GM23338 (cell line): ENCODE measurements around the gene YJEFN3.

ENCODE experiments used
- CREB1 ChIP-seq: fragments of 250-450 bp; sonication (Bioruptor Pico); IDR thresholded peaks from 2 replicates; pipeline ENCODE4 v1.5.0; 2020; ENCODE audit warnings: low read depth, mild to moderate bottlenecking, moderate library complexity
- EZH2 ChIP-seq: fragments of 200-600 bp; sonication (generic); IDR thresholded peaks from one replicate; pipeline ENCODE4 v1.8.0; 2017; ENCODE audit warnings: antibody characterized with exemption, mild to moderate bottlenecking, low read depth; ENCODE audit not compliant: unreplicated experiment
- EZH2phosphoT487 ChIP-seq: fragments of 200-600 bp; sonication (generic); IDR thresholded peaks from one replicate; pipeline ENCODE4 v1.8.1; 2018; ENCODE audit warnings: antibody characterized with exemption; ENCODE audit not compliant: unreplicated experiment
- JUNB ChIP-seq: IDR thresholded peaks from one replicate; pipeline ENCODE4 v1.6.1; 2016; ENCODE audit warnings: antibody characterized with exemption; ENCODE audit not compliant: unreplicated experiment
- POLR2AphosphoS5 ChIP-seq: IDR thresholded peaks from 2 replicates; pipeline ENCODE4 v1.6.1; 2016; ENCODE audit warnings: antibody characterized with exemption, low read depth
- STAT1 ChIP-seq: IDR thresholded peaks from one replicate; pipeline ENCODE4 v1.6.1; 2016; ENCODE audit warnings: antibody characterized with exemption; ENCODE audit not compliant: unreplicated experiment
- ZNF114 ChIP-seq: fragments of 250-450 bp; sonication (Bioruptor Pico); IDR thresholded peaks from 2 replicates; pipeline ENCODE4 v1.5.0; 2020; ENCODE audit warnings: mild to moderate bottlenecking, moderate library complexity
- TF ChIP-seq, protein P1 (sequence below), 2 experiments: fragments of 200-600 bp in 1 of 2; sonication (generic) in 1 of 2; conservative IDR thresholded peaks; 2 replicates each; pipeline versions ENCODE4 v1.5.1 to v1.6.1; 2016 to 2017; ENCODE audit warnings: antibody characterized with exemption in 2 of 2, low read depth in 2 of 2, mild to moderate bottlenecking in 2 of 2, moderate library complexity in 1 of 2
- TF ChIP-seq, protein P2 (sequence below): IDR thresholded peaks from one replicate; pipeline ENCODE4 v1.6.1; 2018; ENCODE audit warnings: antibody characterized with exemption; ENCODE audit not compliant: unreplicated experiment
- TF ChIP-seq, protein P3 (sequence below): IDR thresholded peaks from 2 replicates; pipeline ENCODE4 v1.6.1; 2016; ENCODE audit warnings: antibody characterized with exemption

DNA sequence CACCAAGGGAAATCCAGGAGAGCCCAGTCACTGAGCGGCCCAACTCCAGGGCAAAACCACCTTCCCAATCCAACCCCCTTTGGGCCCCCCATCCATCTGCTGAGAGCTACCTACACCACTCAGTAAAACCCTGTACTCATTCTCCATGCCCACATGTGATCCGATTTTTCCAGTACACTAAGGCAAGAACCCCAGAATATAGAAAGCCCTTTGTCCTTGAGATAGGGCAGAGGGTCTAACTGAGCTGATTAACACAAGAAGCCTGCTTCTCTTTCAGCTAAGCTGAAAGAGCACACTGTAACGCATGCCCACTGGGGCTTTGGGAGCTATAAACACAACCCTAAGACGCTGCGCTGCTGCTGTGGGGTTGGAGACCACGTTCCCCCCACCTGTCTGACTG, 53.8 kb downstream of the YJEFN3 start:
- TF ChIP-seq, protein P1, sequence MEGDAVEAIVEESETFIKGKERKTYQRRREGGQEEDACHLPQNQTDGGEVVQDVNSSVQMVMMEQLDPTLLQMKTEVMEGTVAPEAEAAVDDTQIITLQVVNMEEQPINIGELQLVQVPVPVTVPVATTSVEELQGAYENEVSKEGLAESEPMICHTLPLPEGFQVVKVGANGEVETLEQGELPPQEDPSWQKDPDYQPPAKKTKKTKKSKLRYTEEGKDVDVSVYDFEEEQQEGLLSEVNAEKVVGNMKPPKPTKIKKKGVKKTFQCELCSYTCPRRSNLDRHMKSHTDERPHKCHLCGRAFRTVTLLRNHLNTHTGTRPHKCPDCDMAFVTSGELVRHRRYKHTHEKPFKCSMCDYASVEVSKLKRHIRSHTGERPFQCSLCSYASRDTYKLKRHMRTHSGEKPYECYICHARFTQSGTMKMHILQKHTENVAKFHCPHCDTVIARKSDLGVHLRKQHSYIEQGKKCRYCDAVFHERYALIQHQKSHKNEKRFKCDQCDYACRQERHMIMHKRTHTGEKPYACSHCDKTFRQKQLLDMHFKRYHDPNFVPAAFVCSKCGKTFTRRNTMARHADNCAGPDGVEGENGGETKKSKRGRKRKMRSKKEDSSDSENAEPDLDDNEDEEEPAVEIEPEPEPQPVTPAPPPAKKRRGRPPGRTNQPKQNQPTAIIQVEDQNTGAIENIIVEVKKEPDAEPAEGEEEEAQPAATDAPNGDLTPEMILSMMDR (conservative IDR thresholded peaks at IDR 0.05; ENCODE audit: low read depth in 2 of 2), result no peak
- TF ChIP-seq POLR2AphosphoS5, result no peak
- no peak for TF ChIP-seq EZH2
- TF ChIP-seq EZH2phosphoT487, result no peak
- TF ChIP-seq, protein P2, sequence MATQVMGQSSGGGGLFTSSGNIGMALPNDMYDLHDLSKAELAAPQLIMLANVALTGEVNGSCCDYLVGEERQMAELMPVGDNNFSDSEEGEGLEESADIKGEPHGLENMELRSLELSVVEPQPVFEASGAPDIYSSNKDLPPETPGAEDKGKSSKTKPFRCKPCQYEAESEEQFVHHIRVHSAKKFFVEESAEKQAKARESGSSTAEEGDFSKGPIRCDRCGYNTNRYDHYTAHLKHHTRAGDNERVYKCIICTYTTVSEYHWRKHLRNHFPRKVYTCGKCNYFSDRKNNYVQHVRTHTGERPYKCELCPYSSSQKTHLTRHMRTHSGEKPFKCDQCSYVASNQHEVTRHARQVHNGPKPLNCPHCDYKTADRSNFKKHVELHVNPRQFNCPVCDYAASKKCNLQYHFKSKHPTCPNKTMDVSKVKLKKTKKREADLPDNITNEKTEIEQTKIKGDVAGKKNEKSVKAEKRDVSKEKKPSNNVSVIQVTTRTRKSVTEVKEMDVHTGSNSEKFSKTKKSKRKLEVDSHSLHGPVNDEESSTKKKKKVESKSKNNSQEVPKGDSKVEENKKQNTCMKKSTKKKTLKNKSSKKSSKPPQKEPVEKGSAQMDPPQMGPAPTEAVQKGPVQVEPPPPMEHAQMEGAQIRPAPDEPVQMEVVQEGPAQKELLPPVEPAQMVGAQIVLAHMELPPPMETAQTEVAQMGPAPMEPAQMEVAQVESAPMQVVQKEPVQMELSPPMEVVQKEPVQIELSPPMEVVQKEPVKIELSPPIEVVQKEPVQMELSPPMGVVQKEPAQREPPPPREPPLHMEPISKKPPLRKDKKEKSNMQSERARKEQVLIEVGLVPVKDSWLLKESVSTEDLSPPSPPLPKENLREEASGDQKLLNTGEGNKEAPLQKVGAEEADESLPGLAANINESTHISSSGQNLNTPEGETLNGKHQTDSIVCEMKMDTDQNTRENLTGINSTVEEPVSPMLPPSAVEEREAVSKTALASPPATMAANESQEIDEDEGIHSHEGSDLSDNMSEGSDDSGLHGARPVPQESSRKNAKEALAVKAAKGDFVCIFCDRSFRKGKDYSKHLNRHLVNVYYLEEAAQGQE, result no peak
- no peak for TF ChIP-seq ZNF114 (CRISPR knock-in tag)
- TF ChIP-seq, protein P3, sequence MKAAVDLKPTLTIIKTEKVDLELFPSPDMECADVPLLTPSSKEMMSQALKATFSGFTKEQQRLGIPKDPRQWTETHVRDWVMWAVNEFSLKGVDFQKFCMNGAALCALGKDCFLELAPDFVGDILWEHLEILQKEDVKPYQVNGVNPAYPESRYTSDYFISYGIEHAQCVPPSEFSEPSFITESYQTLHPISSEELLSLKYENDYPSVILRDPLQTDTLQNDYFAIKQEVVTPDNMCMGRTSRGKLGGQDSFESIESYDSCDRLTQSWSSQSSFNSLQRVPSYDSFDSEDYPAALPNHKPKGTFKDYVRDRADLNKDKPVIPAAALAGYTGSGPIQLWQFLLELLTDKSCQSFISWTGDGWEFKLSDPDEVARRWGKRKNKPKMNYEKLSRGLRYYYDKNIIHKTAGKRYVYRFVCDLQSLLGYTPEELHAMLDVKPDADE, result no peak
- TF ChIP-seq CREB1 (CRISPR knock-in tag), result no peak
- TF ChIP-seq STAT1, result no peak
- TF ChIP-seq JUNB, result no peak
